Body of pancreas (tissue), 4 donors: Measurements from ENCODE around the gene EMB. TPM values are rescaled to one million over a fixed set of nuclear protein-coding genes. Genes with fewer than 3 reads are reported as not detected.
"Not testable (repeated sequence)": the region's sequence is repeated elsewhere in the genome, so short reads cannot be mapped to it uniquely, and the experiment has no call there.

Experiments
- ATAC-seq: fragments of 150-250 bp; one replicate; pipeline ENCODE4 v1.9.1; 2016
- DNase-seq, 4 donors: peaks; one replicate each; pipeline ENCODE4 v3.0.0-alpha.2; 2019
- H3K27ac ChIP-seq, 4 donors: fragments of 200-600 bp; sonication (generic); 1 replicate in 3 of 4; 2 replicates in 1 of 4; pipeline versions ENCODE4 v1.5.1 to v1.6.1; 2016 to 2019; ENCODE audit warnings: mild to moderate bottlenecking in 1 of 4, mixed read lengths in 1 of 4, moderate library complexity in 1 of 4
- H3K27me3 ChIP-seq, 2 donors: fragments of 200-600 bp; sonication (generic); one replicate each; pipeline ENCODE4 v1.6.0; 2016; ENCODE audit warnings: mild to moderate bottlenecking in 1 of 2
- H3K36me3 ChIP-seq, 2 donors: fragments of 200-600 bp; sonication (generic); replicated peaks in 1 of 2; 2 replicates each; pipeline ENCODE4 v1.5.1; 2016; ENCODE audit warnings: low read depth in 2 of 2; ENCODE audit not compliant: insufficient read depth in 1 of 2
- H3K4me1 ChIP-seq: fragments of 200-600 bp; sonication (generic); one replicate; pipeline ENCODE4 v1.6.0; 2016
- H3K4me3 ChIP-seq, 2 donors: fragments of 200-600 bp; sonication (generic); 1 replicate in 1 of 2; 2 replicates in 1 of 2; pipeline ENCODE4 v1.5.1; 2016 to 2019
- H3K9me3 ChIP-seq, 3 donors: fragments of 200-600 bp; sonication (generic); 1 replicate in 2 of 3; 2 replicates in 1 of 3; pipeline ENCODE4 v1.5.1; 2016
- CTCF ChIP-seq, 7 experiments: fragments of 450-650 bp in 4 of 7; fragments of 200-600 bp in 3 of 7; sonication (generic) in 3 of 7; IDR thresholded peaks; one replicate each; pipeline ENCODE4 v1.5.1; 2016 to 2019; ENCODE audit warnings: antibody characterized with exemption in 7 of 7
- POLR2A ChIP-seq, 3 donors: fragments of 450-650 bp; IDR thresholded peaks; one replicate each; pipeline ENCODE4 v1.6.1; 2016; ENCODE audit warnings: antibody characterized with exemption in 3 of 3, mild to moderate bottlenecking in 2 of 3
- WGBS, 2 donors: methylation state at CpG; one replicate each; pipeline ENCODE4 v1.1.5; 2017; 5-methylcytosine and 5-hydroxymethylcytosine counted together
- intact Hi-C: fragments of 100-400 bp; cut with DNase I; formaldehyde crosslinking; loops from one replicate; pipeline ENCODE4 v1.15.1; 2023
- total RNA-seq, 2 donors: library from RNA; depleted of rRNA; stranded (reverse); fragments of >200 nt; gene quantifications; one replicate each; pipeline ENCODE4 v1.1.0, GENCODE V29; 2016

Gene EMB, protein sequence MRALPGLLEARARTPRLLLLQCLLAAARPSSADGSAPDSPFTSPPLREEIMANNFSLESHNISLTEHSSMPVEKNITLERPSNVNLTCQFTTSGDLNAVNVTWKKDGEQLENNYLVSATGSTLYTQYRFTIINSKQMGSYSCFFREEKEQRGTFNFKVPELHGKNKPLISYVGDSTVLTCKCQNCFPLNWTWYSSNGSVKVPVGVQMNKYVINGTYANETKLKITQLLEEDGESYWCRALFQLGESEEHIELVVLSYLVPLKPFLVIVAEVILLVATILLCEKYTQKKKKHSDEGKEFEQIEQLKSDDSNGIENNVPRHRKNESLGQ
- total RNA-seq: 1 to 10 TPM; 2.6 to 3.6 TPM

GRCh38 chr5:50440651-50441492 lies at the start of gene EMB:
Gene EMB (minus strand): TSS chr5:50441288. CDS start chr5:50441151, 137 bp downstream.
- H3K27me3 ChIP-seq: no peaks in the 10 kb centered on the region
- peak within 1 kb of the TSS in 1 of 2 donors; percentile 21 for H3K4me3 ChIP-seq
- DNase-seq (peak; percentile 19 to 53 (median 45)), ATAC-seq (peak; percentile 52)
- TF ChIP-seq CTCF (IDR thresholded peaks at IDR 0.05): no peak
- peak in 1 of 3 donors; percentile 24 for TF ChIP-seq POLR2A (IDR thresholded peaks at IDR 0.05)
- 1 to 3% methylated on average over 31 to 61 of the region's 80 CpGs for WGBS, 2 donors
- H3K36me3 ChIP-seq: no peaks in the 10 kb centered on the region
- peak within 1 kb of the TSS in 2 of 4 donors; percentile 48 to 57 for H3K27ac ChIP-seq
- intact Hi-C loops: no loop called here
- H3K9me3 ChIP-seq: no peaks in the 10 kb centered on the region
- H3K4me1 ChIP-seq: peaks cover 11% of the 10 kb centered on the region

- H3K9me3 ChIP-seq, H3K27ac ChIP-seq, H3K4me3 ChIP-seq, H3K36me3 ChIP-seq, ATAC-seq, intact Hi-C loops, H3K4me1 ChIP-seq, DNase-seq, H3K27me3 ChIP-seq: not testable (repeated sequence)
- 78 to 80% methylated on average over 10 of the region's 10 CpGs for WGBS, 2 donors
Observed at GRCh38 chr5:50489491-50489890, 48.4 kb upstream of the EMB start.

GRCh38 chr5:50478790-50479189 lies 37.7 kb upstream of the EMB start:
- H3K4me1 ChIP-seq, intact Hi-C loops, H3K9me3 ChIP-seq, DNase-seq, H3K4me3 ChIP-seq, H3K27ac ChIP-seq, H3K36me3 ChIP-seq, ATAC-seq, H3K27me3 ChIP-seq: not testable (repeated sequence)
- 57 to 67% methylated on average over 2 of the region's 2 CpGs for WGBS, 2 donors

DNA sequence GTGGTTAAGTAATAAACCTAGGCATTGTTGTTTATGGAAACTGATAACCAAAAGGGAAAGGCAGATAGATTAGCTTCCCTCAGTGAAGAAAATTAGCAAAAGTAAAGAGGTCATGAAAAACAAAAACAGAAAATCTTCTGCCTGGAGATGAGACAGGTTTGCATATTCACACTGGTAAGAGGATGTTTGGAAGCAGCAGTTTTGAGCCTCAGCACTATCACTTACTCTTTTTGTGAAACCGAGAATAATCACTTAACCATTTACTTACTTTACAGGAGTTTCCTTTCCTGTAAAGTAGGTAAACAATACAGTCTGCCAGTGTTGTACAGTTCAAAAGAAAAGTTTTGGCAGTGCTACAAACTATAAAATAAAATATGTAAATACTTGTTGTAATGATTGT lies 35.5 kb upstream of the EMB start:
- Histone ChIP-seq H3K36me3 (no peaks in the 10 kb centered on the region), H3K4me1 (no peaks in the 10 kb centered on the region), H3K9me3 (no peaks in the 10 kb centered on the region), H3K27me3 (no peaks in the 10 kb centered on the region), H3K27ac (no peak overlapping the region), H3K4me3 (no peak overlapping the region)
- 31 to 36% methylated on average over 1 of the region's 1 CpG for WGBS, 2 donors
- DNase-seq (no peak), ATAC-seq (no peak)
- intact Hi-C loops: no loop called here
- no peak for TF ChIP-seq POLR2A (IDR thresholded peaks at IDR 0.05)

DNA sequence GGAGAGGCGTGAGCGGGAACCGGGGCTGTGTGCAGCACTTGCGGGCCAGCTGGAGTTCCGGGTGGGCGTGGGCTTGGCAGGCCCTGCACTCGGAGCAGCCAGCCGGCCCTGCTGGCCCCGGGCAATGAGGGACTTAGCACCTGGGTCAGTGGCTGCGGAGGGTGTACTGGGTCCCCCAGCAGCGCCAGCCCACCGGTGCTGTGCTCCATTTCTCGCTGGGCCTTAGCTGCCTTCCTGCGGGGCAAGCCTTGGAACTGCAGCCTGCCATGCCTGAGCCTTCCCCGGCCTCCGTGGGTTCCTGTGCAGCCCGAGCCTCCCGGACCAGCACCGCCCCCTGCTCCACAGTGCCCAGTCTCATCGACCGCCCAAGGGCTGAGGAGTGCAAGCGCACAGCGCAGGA lies 23.9 kb upstream of the EMB start:
- H3K9me3 ChIP-seq, H3K4me1 ChIP-seq, H3K4me3 ChIP-seq, H3K27ac ChIP-seq, H3K27me3 ChIP-seq, ATAC-seq, intact Hi-C loops, H3K36me3 ChIP-seq, DNase-seq: not testable (repeated sequence)
- WGBS, 2 donors: 72 to 86% methylated on average over 13 to 20 of the region's 23 CpGs

- DNase-seq (no peak), ATAC-seq (no peak)
- intact Hi-C loops: no loop called here
- Histone ChIP-seq H3K4me3 (no peak overlapping the region), H3K27ac (no peak overlapping the region), H3K27me3 (no peaks in the 10 kb centered on the region), H3K9me3 (no peaks in the 10 kb centered on the region), H3K36me3 (no peaks in the 10 kb centered on the region), H3K4me1 (no peaks in the 10 kb centered on the region)
- TF ChIP-seq POLR2A (IDR thresholded peaks at IDR 0.05) (no peak), CTCF (IDR thresholded peaks at IDR 0.05) (no peak)
- WGBS, 2 donors: 72 to 82% methylated on average over 1 of the region's 1 CpG
Observed at GRCh38 chr5:50463726-50464125, 22.6 kb upstream of the EMB start.
